Keratinocyte (primary cell): ENCODE data around the gene TSPAN1.

ENCODE experiments used
- CTCF ChIP-seq, 3 experiments: IDR thresholded peaks in 1 of 3; conservative IDR thresholded peaks in 1 of 3; optimal IDR thresholded peaks in 1 of 3; 2 replicates in 2 of 3; 3 replicates in 1 of 3; pipeline versions ENCODE3 to v1.5.1; 2011; ENCODE audit warnings: low read length in 3 of 3, mild to moderate bottlenecking in 3 of 3, moderate library complexity in 2 of 3, control low read depth in 1 of 3, inconsistent platforms in 1 of 3; ENCODE audit not compliant: insufficient read depth in 2 of 3; ENCODE audit errors: extremely low read depth in 1 of 3
- EZH2 ChIP-seq: IDR thresholded peaks from one replicate; pipeline ENCODE4 v1.6.1; 2012; ENCODE audit warnings: inconsistent platforms, mild to moderate bottlenecking, low read length, moderate library complexity

GRCh38 chr1:46133181-46133658, 41.7 kb upstream of the TSPAN1 start:
- TF ChIP-seq CTCF (optimal IDR thresholded peaks at IDR 0.05 in 1 of 3, IDR thresholded peaks at IDR 0.05 in 1 of 3, conservative IDR thresholded peaks at IDR 0.05 in 1 of 3; ENCODE audit: extremely low read depth in 1 of 3, insufficient read depth in 2 of 3, low read length in 3 of 3) (no peak), EZH2 (no peak)
